Common myeloid progenitor, CD34-positive (primary cell): Measurements from ENCODE around the gene DHRS12.

ENCODE experiments used
- CTCF ChIA-PET: fragments of 350-600 bp; sonication (Branson Sonifier 250); formaldehyde crosslinking; loops from one replicate; lab custom pipeline; 2021; ENCODE audit warnings: antibody characterized with exemption; lab: Charles Lee
- POLR2A ChIA-PET: fragments of 350-600 bp; sonication (Branson Sonifier 250); formaldehyde crosslinking; loops from one replicate; lab custom pipeline; 2021; ENCODE audit warnings: antibody characterized with exemption; lab: Charles Lee
- DNase-seq, 3 donors: peaks; one replicate each; pipeline versions ENCODE4 v3.0.0 to v3.0.0-alpha.2; 2013
- H3K27ac ChIP-seq, 2 experiments: 1 replicate in 1 of 2; 2 replicates in 1 of 2; pipeline ENCODE4 v1.7.0; 2013; ENCODE audit warnings: inconsistent platforms in 2 of 2, low read length in 2 of 2, mild to moderate bottlenecking in 2 of 2, low read depth in 1 of 2, moderate library complexity in 1 of 2; ENCODE audit not compliant: severe bottlenecking in 2 of 2, insufficient read depth in 1 of 2, poor library complexity in 1 of 2
- H3K27me3 ChIP-seq, 5 experiments: replicated peaks in 2 of 5; 1 replicate in 3 of 5; 2 replicates in 2 of 5; pipeline versions ENCODE4 v1.6.1 to v1.7.0; 2013; ENCODE audit warnings: low read length in 4 of 5, mild to moderate bottlenecking in 2 of 5, moderate library complexity in 2 of 5, inconsistent platforms in 1 of 5; ENCODE audit not compliant: insufficient read depth in 5 of 5, control insufficient read depth in 4 of 5
- H3K36me3 ChIP-seq, 4 experiments: 1 replicate in 2 of 4; 2 replicates in 2 of 4; pipeline versions ENCODE4 v1.6.1 to v1.7.0; 2013; ENCODE audit warnings: low read length in 3 of 4, control low read depth in 1 of 4, mild to moderate bottlenecking in 1 of 4; ENCODE audit not compliant: control insufficient read depth in 4 of 4, insufficient read depth in 4 of 4
- H3K4me1 ChIP-seq, 4 experiments: 1 replicate in 3 of 4; 2 replicates in 1 of 4; pipeline versions ENCODE4 v1.6.1 to v1.7.1; 2013; ENCODE audit warnings: low read length in 3 of 4, mild to moderate bottlenecking in 3 of 4, control low read depth in 1 of 4, inconsistent platforms in 1 of 4, moderate library complexity in 1 of 4; ENCODE audit not compliant: control insufficient read depth in 4 of 4, insufficient read depth in 4 of 4; ENCODE audit errors: control extremely low read depth in 1 of 4
- H3K4me3 ChIP-seq, 7 experiments: 1 replicate in 4 of 7; 2 replicates in 3 of 7; pipeline versions ENCODE4 v1.5.1 to v1.7.0; 2013; ENCODE audit warnings: mild to moderate bottlenecking in 7 of 7, low read length in 6 of 7, moderate library complexity in 6 of 7, inconsistent platforms in 2 of 7, low read depth in 2 of 7, control low read depth in 1 of 7; ENCODE audit not compliant: insufficient read depth in 4 of 7, control insufficient read depth in 1 of 7; ENCODE audit errors: extremely low read depth in 1 of 7
- H3K9me3 ChIP-seq, 5 experiments: 1 replicate in 4 of 5; 2 replicates in 1 of 5; pipeline versions ENCODE4 v1.6.1 to v1.7.1; 2013; ENCODE audit warnings: low read length in 4 of 5, mild to moderate bottlenecking in 2 of 5, inconsistent platforms in 1 of 5, low read depth in 1 of 5, moderate library complexity in 1 of 5; ENCODE audit not compliant: control insufficient read depth in 4 of 5, insufficient read depth in 2 of 5; ENCODE audit errors: control extremely low read depth in 1 of 5
- WGBS: methylation state at CpG from one replicate; pipeline ENCODE4 v1.1.5; 2013; ENCODE audit not compliant: insufficient coverage; 5-methylcytosine and 5-hydroxymethylcytosine counted together

The DHRS12 gene

DNA sequence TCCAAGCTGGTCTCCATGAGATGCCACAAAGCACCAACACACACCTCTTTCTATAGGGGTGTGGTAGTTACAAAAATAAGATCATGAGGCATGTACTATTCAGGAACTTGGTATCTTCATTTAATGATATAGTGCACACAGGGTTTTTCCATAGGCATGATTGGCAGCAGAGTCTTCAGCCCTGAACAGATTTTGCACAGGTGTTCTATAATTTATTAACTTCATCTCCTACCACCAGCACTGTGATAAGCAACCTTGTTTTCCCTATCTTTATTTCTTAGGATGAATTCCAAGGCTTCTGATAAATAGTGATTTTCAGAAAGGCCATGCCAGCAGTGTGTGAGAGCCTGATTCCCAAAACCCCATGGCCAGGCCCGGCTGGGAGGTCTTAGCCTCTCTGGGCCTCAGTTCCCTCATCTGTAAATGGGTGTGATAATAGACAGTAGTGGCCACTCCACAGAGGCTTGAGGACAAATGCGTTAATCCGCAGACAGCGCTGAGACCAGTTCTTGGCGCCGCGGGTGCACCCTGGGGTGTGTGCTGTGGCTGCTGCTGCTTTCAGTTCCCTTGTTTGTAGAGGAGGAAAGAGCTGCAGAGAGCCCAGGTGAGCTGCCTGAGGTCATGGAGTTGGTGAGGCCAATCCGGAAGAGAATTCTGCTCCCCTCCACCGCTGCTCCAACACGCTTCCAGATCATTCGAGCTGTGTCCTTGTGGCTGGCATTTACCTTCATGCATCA is 33.1 kb downstream of the DHRS12 start:
- no peaks in the 10 kb centered on the region for H3K9me3 ChIP-seq
- no peak overlapping the region for H3K27ac ChIP-seq
- CTCF ChIA-PET: interaction anchor here (1.5 to 1.6 kb wide), 2 partner anchors 13 to 27 kb away, joined by 5 to 6 read pairs; no protein-coding TSS in a partner anchor
- no peaks in the 10 kb centered on the region for H3K4me1 ChIP-seq
- H3K36me3 ChIP-seq: peaks cover 0 to 16% (median 13%) of the 10 kb centered on the region in 4 experiments
- no peak for DNase-seq
- H3K27me3 ChIP-seq: no peaks in the 10 kb centered on the region
- no peak overlapping the region for H3K4me3 ChIP-seq
- POLR2A ChIA-PET: no interaction called here
- 91% methylated on average over 4 of the region's 11 CpGs for WGBS

DNA sequence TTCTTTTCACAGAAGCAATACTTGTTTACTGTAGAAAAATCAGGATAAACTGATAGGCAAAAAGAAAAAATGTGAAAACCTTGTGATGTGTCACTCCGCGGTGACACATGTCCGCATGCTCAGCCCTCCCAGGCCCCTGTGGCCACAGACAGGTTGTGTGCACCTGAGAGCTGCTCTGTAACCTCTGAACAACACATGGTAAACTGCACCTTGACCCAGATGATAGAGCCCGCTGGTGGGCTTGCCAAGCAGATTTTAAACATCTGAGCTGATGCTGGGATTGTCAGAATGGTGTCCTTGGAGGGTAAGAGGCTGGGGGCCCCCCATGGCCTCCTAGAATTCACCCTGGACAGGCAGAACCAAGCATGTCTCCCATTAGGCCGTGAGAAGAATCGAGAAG is 33.8 kb downstream of the DHRS12 start:
- no peaks in the 10 kb centered on the region for H3K27me3 ChIP-seq
- no peaks in the 10 kb centered on the region for H3K9me3 ChIP-seq
- no peak for DNase-seq
- POLR2A ChIA-PET: no interaction called here
- WGBS: 100% methylated on average over 5 of the region's 6 CpGs
- H3K4me3 ChIP-seq: no peak overlapping the region
- CTCF ChIA-PET: no interaction called here
- peaks cover 0 to 4% (median 3%) of the 10 kb centered on the region in 4 experiments for H3K4me1 ChIP-seq
- peaks cover 0 to 18% (median 13%) of the 10 kb centered on the region in 4 experiments for H3K36me3 ChIP-seq
- H3K27ac ChIP-seq: no peak overlapping the region

DNA sequence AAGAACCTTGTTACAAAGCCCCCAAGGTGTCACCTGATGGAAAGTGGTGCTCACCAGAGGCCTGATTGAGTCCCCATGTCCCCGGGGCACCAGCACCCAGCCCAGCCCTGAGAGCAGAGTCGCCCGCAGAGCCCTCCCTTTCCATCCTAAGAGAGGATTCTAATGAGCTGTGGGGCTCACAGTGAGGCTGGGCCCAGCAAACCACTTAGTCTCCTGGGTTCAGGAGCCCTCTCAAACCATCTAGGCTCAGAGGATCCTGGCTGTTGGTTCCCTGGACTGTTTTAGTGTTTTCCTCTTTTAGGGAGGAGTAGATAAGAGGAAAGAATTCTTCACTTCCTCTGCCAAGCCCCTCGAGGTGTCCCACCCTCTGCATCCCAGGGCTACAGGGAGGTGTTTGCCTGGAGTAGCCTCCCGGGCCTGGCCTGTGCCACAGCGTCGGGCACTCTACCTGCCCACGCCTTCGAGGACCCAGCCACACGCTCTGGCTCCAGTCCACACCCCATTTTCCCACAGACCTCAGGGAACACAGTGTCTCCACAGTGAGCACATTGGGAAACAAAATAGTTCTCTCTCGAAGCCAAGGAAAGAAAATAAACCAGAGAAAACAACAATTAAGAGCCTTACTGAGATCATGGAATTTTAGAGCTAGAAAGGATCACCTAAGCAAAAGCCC is 34.4 kb downstream of the DHRS12 start:
- no peak for DNase-seq
- Histone ChIP-seq H3K27me3 (no peaks in the 10 kb centered on the region), H3K4me3 (no peak overlapping the region), H3K36me3 (peaks cover 0 to 21% (median 13%) of the 10 kb centered on the region in 4 experiments), H3K4me1 (peaks cover 0 to 10% (median 9%) of the 10 kb centered on the region in 4 experiments), H3K9me3 (no peaks in the 10 kb centered on the region), H3K27ac (no peak overlapping the region)
- CTCF ChIA-PET: no interaction called here
- WGBS: 89% methylated on average over 8 of the region's 11 CpGs
- POLR2A ChIA-PET: no interaction called here

DNA sequence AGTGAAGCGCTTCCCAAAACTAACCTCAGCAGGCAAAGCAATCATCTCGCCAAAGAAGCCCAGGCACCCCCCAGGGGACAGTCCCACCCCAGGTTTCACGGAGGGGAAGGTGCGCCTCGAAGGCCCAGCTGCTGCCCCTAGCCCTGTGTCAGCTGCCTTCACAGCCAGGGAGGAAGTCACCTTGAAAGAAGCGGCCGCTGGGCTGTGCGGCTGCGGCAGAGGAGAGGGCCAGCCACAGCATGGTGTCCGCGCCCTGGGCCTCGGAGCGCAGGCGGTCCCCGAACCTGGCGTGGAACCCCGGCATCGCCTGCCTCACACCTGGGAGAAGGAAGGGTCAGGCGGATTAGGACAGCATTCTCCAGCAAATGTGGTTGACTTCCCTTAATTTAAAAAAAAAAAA is 35.0 kb downstream of the DHRS12 start:
- DNase-seq: no peak
- ChIA-PET POLR2A (no interaction called here), CTCF (no interaction called here)
- H3K9me3 ChIP-seq: no peaks in the 10 kb centered on the region
- peaks cover 0 to 16% (median 15%) of the 10 kb centered on the region in 4 experiments for H3K4me1 ChIP-seq
- H3K27ac ChIP-seq: no peak overlapping the region
- no peak overlapping the region for H3K4me3 ChIP-seq
- H3K36me3 ChIP-seq: peaks cover 0 to 21% (median 13%) of the 10 kb centered on the region in 4 experiments
- H3K27me3 ChIP-seq: no peaks in the 10 kb centered on the region
- WGBS: 92% methylated on average over 18 of the region's 19 CpGs

DNA sequence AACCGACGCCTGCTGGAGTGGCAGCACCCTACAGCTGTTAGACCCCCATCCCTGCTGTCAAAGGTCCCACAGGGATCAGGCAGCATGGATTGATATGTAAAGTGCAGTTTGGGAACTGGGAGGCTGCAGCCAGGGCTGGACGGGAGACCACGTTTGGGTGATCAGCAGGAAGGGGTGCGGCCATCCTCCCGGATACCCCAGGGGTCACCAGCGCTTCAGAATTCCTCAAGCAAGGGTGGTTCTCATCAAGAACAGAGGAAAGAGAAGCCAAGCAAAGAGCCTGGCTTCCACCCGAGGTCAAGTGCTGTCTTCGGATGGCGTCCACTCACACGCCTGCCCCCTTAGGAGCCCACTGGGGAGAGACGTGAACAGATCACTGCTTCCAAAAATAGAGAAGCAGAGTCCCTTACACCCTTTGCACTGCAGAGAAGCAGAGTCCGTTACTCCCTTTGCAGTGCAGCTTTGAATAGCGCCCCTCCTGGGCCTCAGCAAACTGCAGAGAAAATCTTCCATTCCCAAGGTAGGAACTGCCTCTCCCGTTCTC is 35.5 kb downstream of the DHRS12 start:
- WGBS: 95% methylated on average over 15 of the region's 15 CpGs
- no peak overlapping the region for H3K27ac ChIP-seq
- no peak for DNase-seq
- H3K36me3 ChIP-seq: peaks cover 0 to 21% (median 13%) of the 10 kb centered on the region in 4 experiments
- no peaks in the 10 kb centered on the region for H3K9me3 ChIP-seq
- POLR2A ChIA-PET: no interaction called here
- CTCF ChIA-PET: no interaction called here
- H3K4me1 ChIP-seq: peaks cover 0 to 17% (median 15%) of the 10 kb centered on the region in 4 experiments
- no peak overlapping the region for H3K4me3 ChIP-seq
- H3K27me3 ChIP-seq: no peaks in the 10 kb centered on the region

DNA sequence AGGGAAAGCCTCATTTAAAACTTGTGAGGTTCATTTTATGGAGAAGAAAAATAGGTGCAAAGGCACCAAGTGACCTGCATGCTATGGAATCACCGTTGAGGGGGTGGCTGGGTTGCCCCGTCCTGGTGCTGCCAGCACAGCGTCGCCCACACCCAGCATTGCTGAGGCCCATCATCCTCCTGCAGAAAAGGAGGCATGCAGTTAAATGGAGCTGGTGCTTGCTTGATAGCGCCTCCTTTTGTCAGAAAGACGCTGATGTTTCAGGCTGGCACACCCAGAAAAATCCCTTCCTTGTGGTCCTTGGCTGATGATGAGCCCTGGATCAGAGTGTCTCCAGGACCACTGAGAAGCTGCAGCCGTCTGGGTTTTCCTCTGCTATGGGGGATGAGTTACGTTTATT is 36.9 kb downstream of the DHRS12 start:
- Histone ChIP-seq H3K36me3 (peaks cover 4 to 30% (median 15%) of the 10 kb centered on the region in 4 experiments), H3K9me3 (no peaks in the 10 kb centered on the region), H3K4me1 (peaks cover 0 to 17% (median 15%) of the 10 kb centered on the region in 4 experiments), H3K27ac (no peak overlapping the region), H3K4me3 (no peak overlapping the region), H3K27me3 (no peaks in the 10 kb centered on the region)
- ChIA-PET POLR2A (interaction anchor here (1.5 kb wide), 1 partner anchor 11 kb away, joined by 3 read pairs; no protein-coding TSS in a partner anchor), CTCF (interaction anchor here (0.8 kb wide), 1 partner anchor 122 kb away, joined by 3 read pairs; no protein-coding TSS in a partner anchor)
- DNase-seq: peak in 1 of 3 donors; percentile 18
- 92% methylated on average over 7 of the region's 8 CpGs for WGBS
